ENCODE data around the gene RTN4IP1.

- TF ChIP-seq, protein P1, sequence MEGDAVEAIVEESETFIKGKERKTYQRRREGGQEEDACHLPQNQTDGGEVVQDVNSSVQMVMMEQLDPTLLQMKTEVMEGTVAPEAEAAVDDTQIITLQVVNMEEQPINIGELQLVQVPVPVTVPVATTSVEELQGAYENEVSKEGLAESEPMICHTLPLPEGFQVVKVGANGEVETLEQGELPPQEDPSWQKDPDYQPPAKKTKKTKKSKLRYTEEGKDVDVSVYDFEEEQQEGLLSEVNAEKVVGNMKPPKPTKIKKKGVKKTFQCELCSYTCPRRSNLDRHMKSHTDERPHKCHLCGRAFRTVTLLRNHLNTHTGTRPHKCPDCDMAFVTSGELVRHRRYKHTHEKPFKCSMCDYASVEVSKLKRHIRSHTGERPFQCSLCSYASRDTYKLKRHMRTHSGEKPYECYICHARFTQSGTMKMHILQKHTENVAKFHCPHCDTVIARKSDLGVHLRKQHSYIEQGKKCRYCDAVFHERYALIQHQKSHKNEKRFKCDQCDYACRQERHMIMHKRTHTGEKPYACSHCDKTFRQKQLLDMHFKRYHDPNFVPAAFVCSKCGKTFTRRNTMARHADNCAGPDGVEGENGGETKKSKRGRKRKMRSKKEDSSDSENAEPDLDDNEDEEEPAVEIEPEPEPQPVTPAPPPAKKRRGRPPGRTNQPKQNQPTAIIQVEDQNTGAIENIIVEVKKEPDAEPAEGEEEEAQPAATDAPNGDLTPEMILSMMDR (IDR thresholded peaks at IDR 0.05) = no peak
- TF ChIP-seq POLR2A (IDR thresholded peaks at IDR 0.05) = no peak
These were observed 37.7 kb upstream of the RTN4IP1 start for GRCh38 chr6:106667022-106667402.
